GM19467 (cell line): ENCODE results near the gene TMEM247.
"Not testable (repeated sequence)": the region's sequence is repeated elsewhere in the genome, so short reads cannot be mapped to it uniquely, and the experiment has no call there.

ENCODE experiments used
- ATAC-seq: cut with Tn5 transposase; IDR thresholded peaks from one replicate; pipeline ENCODE4 v1.9.1; 2021; ENCODE audit warnings: mild to moderate bottlenecking, moderate library complexity; ENCODE audit not compliant: unreplicated experiment

Gene TMEM247

GRCh38 chr2:46509804-46510203 is 30.4 kb downstream of the TMEM247 start:
- ATAC-seq: no peak

GRCh38 chr2:46510598-46511177 is 31.3 kb downstream of the TMEM247 start:
- no peak for ATAC-seq

GRCh38 chr2:46512185-46512584 is 32.8 kb downstream of the TMEM247 start:
- no peak for ATAC-seq

GRCh38 chr2:46514738-46515137 is 35.4 kb downstream of the TMEM247 start:
- ATAC-seq: no peak

GRCh38 chr2:46517485-46517884 is 38.1 kb downstream of the TMEM247 start:
- ATAC-seq: no peak

GRCh38 chr2:46518861-46519260 is 39.5 kb downstream of the TMEM247 start:
- ATAC-seq: no peak

- no peak for ATAC-seq
These were observed 39.9 kb downstream of the TMEM247 start for GRCh38 chr2:46519265-46519664.

- ATAC-seq: no peak
These were observed 40.9 kb downstream of the TMEM247 start for GRCh38 chr2:46520130-46520711.

GRCh38 chr2:46521215-46521683 is 41.9 kb downstream of the TMEM247 start:
- no peak for ATAC-seq

- ATAC-seq: not testable (repeated sequence)
These were observed 43.0 kb downstream of the TMEM247 start for GRCh38 chr2:46522385-46522784.

- no peak for ATAC-seq
These were observed 46.3 kb downstream of the TMEM247 start for GRCh38 chr2:46525522-46526155.

GRCh38 chr2:46528880-46529279 is 49.5 kb downstream of the TMEM247 start:
- no peak for ATAC-seq

GRCh38 chr2:46530639-46531038 is 51.3 kb downstream of the TMEM247 start:
- ATAC-seq: no peak

GRCh38 chr2:46531863-46532262 is 52.5 kb downstream of the TMEM247 start:
- no peak for ATAC-seq
